Bronchial epithelial cell (primary cell): ENCODE data around the gene GVQW3. TPM values are rescaled to one million over a fixed set of nuclear protein-coding genes. Genes with fewer than 3 reads are reported as not detected.

Source experiments
- DNase-seq: peaks from one replicate; pipeline ENCODE4 v3.0.0-alpha.2; 2010; ENCODE audit warnings: low read depth
- FAIRE-seq: peaks from 2 replicates; lab custom pipeline; 2011; peaks lifted over from hg19 to GRCh38; lab: Jason Lieb, UNC
- H3K27me3 ChIP-seq: 2 replicates; pipeline ENCODE4 v1.5.1; 2011; ENCODE audit warnings: low read length; ENCODE audit not compliant: control insufficient read depth, insufficient read depth
- H3K36me3 ChIP-seq: 2 replicates; pipeline ENCODE4 v1.5.1; 2011; ENCODE audit warnings: low read length; ENCODE audit not compliant: control insufficient read depth, insufficient read depth
- H3K4me3 ChIP-seq: 2 replicates; pipeline ENCODE4 v1.5.1; 2011; ENCODE audit warnings: mild to moderate bottlenecking, low read depth, low read length, control low read depth
- total RNA-seq: library from RNA; depleted of rRNA; stranded (reverse); fragments of >200 nt; gene quantifications from 2 replicates; pipeline ENCODE4 v1.2.1, GENCODE V29; 2014
- TF ChIP-seq, protein P1 (sequence below): IDR thresholded peaks from 2 replicates; pipeline ENCODE4 v1.5.1; 2011; ENCODE audit warnings: mild to moderate bottlenecking, moderate library complexity, low read length, control low read depth, inconsistent platforms; ENCODE audit not compliant: insufficient read depth, severe bottlenecking

GVQW3 gene
- total RNA-seq, 1 donor from 2014 or later: 0.26 TPM

DNA sequence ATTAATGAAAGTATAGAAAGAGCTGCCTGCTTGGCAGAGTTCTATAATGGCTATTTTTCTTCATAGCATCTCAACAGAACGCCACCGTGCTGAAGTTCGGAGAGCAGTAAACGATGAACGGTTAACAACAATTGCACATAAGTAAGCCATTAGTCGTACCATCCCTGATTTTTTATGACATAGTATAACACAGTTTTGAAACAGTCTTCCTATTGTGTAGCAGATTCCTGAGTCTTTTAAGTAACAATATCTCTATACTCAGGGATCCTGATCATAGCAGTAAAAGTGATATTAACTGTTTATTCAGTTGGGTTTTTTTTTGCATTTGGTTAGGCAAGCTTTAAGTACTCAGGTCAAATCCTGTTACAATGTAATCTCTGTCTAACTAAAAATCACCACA lies 72.1 kb downstream of the GVQW3 start:
- Histone ChIP-seq H3K4me3 (no peak overlapping the region), H3K27me3 (no peaks in the 10 kb centered on the region), H3K36me3 (peaks cover 2% of the 10 kb centered on the region)
- no peak for DNase-seq
- TF ChIP-seq, protein P1, sequence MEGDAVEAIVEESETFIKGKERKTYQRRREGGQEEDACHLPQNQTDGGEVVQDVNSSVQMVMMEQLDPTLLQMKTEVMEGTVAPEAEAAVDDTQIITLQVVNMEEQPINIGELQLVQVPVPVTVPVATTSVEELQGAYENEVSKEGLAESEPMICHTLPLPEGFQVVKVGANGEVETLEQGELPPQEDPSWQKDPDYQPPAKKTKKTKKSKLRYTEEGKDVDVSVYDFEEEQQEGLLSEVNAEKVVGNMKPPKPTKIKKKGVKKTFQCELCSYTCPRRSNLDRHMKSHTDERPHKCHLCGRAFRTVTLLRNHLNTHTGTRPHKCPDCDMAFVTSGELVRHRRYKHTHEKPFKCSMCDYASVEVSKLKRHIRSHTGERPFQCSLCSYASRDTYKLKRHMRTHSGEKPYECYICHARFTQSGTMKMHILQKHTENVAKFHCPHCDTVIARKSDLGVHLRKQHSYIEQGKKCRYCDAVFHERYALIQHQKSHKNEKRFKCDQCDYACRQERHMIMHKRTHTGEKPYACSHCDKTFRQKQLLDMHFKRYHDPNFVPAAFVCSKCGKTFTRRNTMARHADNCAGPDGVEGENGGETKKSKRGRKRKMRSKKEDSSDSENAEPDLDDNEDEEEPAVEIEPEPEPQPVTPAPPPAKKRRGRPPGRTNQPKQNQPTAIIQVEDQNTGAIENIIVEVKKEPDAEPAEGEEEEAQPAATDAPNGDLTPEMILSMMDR: no peak
- no peak for FAIRE-seq

DNA sequence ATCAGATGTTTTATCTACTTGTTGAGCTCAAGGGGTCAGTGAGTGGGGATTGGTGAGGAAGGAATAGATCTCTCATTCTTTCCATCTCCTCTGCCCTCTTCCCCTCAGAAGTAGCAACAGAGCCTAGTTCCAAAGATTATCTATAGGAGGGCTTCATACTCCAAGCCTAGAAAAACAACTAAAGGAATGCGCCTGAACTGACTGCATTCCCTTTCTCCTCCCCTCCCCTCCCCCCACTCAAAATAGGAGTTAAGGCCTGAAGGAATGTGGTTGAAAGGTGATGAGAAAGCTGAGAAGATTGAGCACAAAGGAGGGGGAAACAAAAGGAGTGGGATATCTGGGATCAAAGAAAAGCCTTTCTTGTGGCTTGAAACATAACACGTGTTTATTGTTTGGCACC lies 74.2 kb downstream of the GVQW3 start:
- DNase-seq (no peak), FAIRE-seq (no peak)
- Histone ChIP-seq H3K27me3 (no peaks in the 10 kb centered on the region), H3K36me3 (peaks cover 4% of the 10 kb centered on the region), H3K4me3 (no peak overlapping the region)
- TF ChIP-seq, protein P1: no peak

DNA sequence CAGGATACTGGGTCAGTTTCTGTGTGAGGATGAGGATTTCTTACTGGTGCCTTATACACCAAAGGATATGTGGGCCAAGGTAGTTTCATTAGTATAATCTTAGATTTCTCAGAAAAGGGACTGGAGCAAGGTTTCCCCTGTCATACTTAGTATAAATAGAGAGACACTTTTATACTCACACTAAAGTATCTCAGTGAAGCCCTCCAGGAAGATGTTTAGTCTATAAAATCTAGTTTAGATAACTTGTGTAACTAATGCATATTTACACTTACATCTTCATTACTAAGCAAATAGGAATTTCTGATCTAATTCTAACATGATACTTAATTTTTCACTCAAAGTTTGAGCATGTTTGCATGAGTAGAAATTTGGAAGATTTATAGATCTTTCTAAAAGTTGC lies 74.8 kb downstream of the GVQW3 start:
- TF ChIP-seq, protein P1: no peak
- DNase-seq (no peak), FAIRE-seq (no peak)
- Histone ChIP-seq H3K27me3 (no peaks in the 10 kb centered on the region), H3K4me3 (no peak overlapping the region), H3K36me3 (peaks cover 4% of the 10 kb centered on the region)

DNA sequence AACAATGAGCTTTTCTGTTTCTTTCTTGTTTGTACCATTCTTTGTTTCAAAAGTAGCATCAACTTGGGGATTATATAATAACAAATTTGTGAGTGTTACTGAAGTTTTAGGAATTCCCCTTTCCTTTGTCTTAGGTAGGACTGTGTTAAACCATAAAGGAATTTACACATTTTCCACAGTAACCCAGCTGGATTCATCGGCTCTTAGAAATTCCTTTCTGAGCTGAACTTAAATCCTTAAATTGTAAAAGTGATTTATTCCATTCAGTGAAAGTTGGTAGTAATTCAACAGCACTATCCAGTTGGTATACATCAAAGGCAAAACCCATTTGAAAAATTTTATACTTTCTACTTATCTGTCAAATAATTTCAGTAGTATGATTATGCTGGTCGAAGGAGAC lies 75.4 kb downstream of the GVQW3 start:
- TF ChIP-seq, protein P1: no peak
- no peaks in the 10 kb centered on the region for H3K27me3 ChIP-seq
- no peak for DNase-seq
- no peak for FAIRE-seq
- no peak overlapping the region for H3K4me3 ChIP-seq
- peaks cover 4% of the 10 kb centered on the region for H3K36me3 ChIP-seq

Other genes with a start within 250 kb of the GVQW3 start
- 0.13 TPM in 1 of 2 replicates, not detected in the other for gene WNT11, start 174.8 kb upstream of the GVQW3 start, total RNA-seq
- gene THAP12, start 191 bp upstream of the GVQW3 start, total RNA-seq: 35.3 and 42.9 TPM in 2 replicates
- gene EMSY, start 63.7 kb downstream of the GVQW3 start, total RNA-seq: 5.2 and 6.1 TPM in 2 replicates